RWPE1 (cell line): ENCODE results near the gene CD74.
A peak's percentile ranks its signal among the peaks of the same experiment; 100 is the strongest.

Source experiments
- CTCF ChIA-PET: fragments of 350-600 bp; sonication (Branson Sonifier 250); formaldehyde crosslinking; extraction: SDS; loops from one replicate; lab custom pipeline; 2021; lab: Yijun Ruan, JAX
- POLR2A ChIA-PET: fragments of 400-600 bp; formaldehyde crosslinking; extraction: SDS; loops from one replicate; lab custom pipeline; 2020; ENCODE audit warnings: antibody characterized with exemption; ENCODE audit not compliant: low non-redundant PET; lab: Yijun Ruan, JAX
- DNase-seq: peaks from one replicate; pipeline ENCODE4 v3.0.0; 2012; ENCODE audit warnings: low spot score
- H3K27ac ChIP-seq: fragments of 450-650 bp; 2 replicates; pipeline ENCODE4 v1.5.1; 2017
- TF ChIP-seq, protein P1 (sequence below): fragments of 450-650 bp; conservative IDR thresholded peaks from 2 replicates; pipeline ENCODE4 v1.5.1; 2017; ENCODE audit warnings: low read depth, mild to moderate bottlenecking

CD74 gene

DNA sequence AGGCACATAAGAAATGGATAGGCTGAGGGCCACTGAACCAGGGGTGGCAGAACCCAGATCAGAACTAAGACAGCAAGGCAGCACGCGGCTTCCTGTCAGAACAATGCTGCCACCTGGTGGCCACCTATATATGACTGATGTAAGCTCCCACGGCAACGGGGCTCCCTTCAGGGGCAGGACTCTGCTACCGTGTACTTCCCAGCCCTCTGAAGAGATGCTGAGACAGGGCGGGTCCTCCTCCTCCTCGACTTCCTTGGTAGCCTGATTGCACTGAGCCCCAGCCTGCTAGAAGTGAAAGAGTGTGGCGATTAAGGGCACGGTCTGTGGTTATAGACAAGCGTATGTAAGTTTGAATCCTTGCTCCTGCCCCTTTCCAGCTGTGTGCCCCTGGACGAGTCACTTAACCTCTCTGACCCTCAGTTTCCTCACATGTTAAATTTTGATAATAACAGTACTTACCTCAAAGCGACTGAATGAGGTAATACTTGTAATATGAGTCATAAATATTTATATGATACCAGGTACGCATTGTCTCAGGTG, 23.5 kb upstream of the CD74 start:
- TF ChIP-seq, protein P1, sequence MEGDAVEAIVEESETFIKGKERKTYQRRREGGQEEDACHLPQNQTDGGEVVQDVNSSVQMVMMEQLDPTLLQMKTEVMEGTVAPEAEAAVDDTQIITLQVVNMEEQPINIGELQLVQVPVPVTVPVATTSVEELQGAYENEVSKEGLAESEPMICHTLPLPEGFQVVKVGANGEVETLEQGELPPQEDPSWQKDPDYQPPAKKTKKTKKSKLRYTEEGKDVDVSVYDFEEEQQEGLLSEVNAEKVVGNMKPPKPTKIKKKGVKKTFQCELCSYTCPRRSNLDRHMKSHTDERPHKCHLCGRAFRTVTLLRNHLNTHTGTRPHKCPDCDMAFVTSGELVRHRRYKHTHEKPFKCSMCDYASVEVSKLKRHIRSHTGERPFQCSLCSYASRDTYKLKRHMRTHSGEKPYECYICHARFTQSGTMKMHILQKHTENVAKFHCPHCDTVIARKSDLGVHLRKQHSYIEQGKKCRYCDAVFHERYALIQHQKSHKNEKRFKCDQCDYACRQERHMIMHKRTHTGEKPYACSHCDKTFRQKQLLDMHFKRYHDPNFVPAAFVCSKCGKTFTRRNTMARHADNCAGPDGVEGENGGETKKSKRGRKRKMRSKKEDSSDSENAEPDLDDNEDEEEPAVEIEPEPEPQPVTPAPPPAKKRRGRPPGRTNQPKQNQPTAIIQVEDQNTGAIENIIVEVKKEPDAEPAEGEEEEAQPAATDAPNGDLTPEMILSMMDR = peak; percentile 97
- CTCF ChIA-PET = interaction anchor here (0.5 to 1.3 kb wide), 18 partner anchors 8 to 522 kb away, joined by 3 to 9 read pairs (median 3); partner anchors contain the start of gene ARSI
- H3K27ac ChIP-seq = no peak overlapping the region
- DNase-seq = peak; percentile 93
- POLR2A ChIA-PET = no interaction called here

DNA sequence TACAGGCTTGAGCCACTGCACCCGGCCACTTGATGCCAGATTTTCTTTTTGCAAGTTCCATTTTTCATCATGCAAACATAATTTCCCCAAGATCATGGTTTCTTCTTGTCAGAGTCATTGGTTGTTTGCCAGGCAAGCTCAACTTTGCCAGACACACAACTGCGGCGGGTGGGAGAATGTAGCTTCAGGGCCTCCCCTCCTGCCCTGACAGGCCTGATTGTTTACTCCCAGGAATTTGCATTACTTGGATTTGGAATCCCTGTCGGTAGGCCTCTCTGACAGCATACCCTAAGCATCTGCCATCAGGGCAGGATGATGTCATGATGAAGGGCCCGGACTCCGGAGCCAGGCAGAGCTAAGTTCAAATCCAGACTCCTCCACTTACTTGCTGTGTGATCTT, 21.8 kb upstream of the CD74 start:
- POLR2A ChIA-PET = no interaction called here
- peak; percentile 99 for DNase-seq
- H3K27ac ChIP-seq = peak overlapping the region; percentile 75
- CTCF ChIA-PET = interaction anchor here (0.7 to 1.3 kb wide), 4 partner anchors 12 to 185 kb away, joined by 3 to 5 read pairs (median 4); no protein-coding TSS in a partner anchor
- TF ChIP-seq, protein P1 = no peak

DNA sequence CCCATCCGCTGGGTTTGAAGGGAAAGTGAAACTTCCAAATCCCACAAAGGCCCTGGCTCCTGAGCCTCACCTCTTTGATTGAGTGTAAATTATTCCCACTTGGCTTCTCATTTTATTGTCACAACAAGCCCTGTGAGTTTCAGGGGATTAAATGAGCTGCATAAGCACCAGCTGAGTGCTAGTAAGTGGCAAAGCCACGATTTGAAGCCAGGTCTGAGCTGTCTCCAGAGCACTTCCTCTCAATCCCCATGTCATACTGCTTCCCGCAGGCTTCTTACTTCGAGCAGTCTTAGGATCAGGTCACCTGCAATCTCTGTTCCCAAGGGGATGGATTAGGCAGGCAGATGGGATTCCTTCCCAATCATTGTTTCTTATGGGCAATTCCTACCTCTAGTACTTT, 18.9 kb upstream of the CD74 start:
- H3K27ac ChIP-seq = peak overlapping the region; percentile 38
- ChIA-PET POLR2A (no interaction called here), CTCF (interaction anchor here (0.6 kb wide), 1 partner anchor 204 kb away, joined by 3 read pairs; no protein-coding TSS in a partner anchor)
- DNase-seq = no peak
- TF ChIP-seq, protein P1 = no peak

DNA sequence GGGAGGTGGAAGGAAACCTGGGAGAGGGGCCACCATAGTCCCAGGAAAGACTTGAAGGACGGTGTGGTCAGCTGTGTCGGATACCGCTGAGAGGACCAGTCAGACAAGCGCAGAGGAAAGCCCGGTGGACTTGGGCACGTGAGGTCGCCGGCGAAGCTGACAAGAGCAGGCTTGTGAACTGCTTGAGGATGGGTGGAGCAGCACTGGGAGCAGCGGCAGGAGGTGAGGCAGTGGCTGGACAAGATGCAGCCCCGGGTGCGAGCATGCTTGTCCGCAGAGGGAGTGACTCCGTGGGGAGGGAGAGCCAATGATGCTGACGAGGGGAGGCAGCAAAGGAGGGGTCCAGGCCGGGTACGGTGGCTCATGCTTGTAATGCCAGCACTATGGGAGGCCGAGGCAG, 18.3 kb upstream of the CD74 start:
- TF ChIP-seq, protein P1 = no peak
- ChIA-PET POLR2A (no interaction called here), CTCF (interaction anchor here (0.6 kb wide), 1 partner anchor 315 kb away, joined by 3 read pairs; no protein-coding TSS in a partner anchor)
- DNase-seq = no peak
- H3K27ac ChIP-seq = peak overlapping the region; percentile 38

DNA sequence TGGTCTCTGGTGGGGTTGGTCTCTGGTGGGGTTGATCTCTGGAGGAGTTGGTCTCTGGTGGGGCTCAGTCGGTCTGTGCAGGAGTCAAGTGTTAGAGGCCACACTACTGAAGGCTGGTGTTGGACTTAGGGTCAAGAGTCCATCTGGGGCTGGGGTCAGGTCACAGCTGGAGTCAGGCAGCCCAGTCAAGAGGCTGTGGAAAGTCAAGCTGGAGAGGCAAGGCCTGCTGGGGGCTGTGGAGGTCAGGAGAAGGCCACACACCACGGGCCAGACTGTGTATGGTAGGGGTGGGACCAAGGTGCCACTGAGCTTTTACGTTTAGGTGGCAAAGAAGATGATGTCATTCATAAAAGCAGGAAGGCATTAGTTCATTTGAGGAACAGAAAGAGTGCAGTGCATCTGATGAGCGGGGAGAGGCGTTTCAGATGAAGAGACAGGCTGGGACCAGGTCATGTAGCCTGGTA, 16.7 kb upstream of the CD74 start:
- ChIA-PET POLR2A (no interaction called here), CTCF (no interaction called here)
- TF ChIP-seq, protein P1 = no peak
- no peak for DNase-seq
- H3K27ac ChIP-seq = no peak overlapping the region

DNA sequence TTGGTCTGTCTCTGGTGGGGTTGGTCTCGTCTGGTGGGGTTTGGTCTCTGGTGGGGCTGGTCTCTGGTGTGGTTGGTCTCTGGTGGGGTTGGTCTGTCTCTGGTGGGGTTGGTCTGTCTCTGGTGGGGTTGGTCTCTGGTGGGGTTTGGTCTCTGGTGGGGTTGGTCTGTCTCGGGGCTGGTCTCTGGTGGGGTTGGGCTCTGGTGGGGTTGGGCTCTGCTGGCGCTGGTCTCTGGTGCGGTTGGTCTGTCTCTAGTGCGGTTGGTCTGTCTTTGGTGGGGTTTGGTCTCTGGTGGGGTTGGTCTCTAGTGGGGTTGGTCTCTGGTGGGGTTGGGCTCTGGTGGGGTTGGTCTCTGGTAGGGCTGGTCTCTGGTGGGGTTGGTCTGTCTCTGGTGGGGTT, 16.3 kb upstream of the CD74 start:
- TF ChIP-seq, protein P1 = no peak
- POLR2A ChIA-PET = interaction anchor here (0.7 kb wide), 1 partner anchor 436 kb away, joined by 5 read pairs; no protein-coding TSS in a partner anchor

More for the DNA sequence above, 16.3 kb upstream of the CD74 start:
- H3K27ac ChIP-seq = no peak overlapping the region
- no peak for DNase-seq
- CTCF ChIA-PET = interaction anchor here (0.6 kb wide), 1 partner anchor 335 kb away, joined by 4 read pairs; no protein-coding TSS in a partner anchor
